Keratinocyte (primary cell): ENCODE measurements around the gene PIGX.

Experiments used
- CTCF ChIP-seq, 3 experiments: IDR thresholded peaks in 1 of 3; conservative IDR thresholded peaks in 1 of 3; optimal IDR thresholded peaks in 1 of 3; 2 replicates in 2 of 3; 3 replicates in 1 of 3; pipeline versions ENCODE3 to v1.5.1; 2011; ENCODE audit warnings: low read length in 3 of 3, mild to moderate bottlenecking in 3 of 3, moderate library complexity in 2 of 3, control low read depth in 1 of 3, inconsistent platforms in 1 of 3; ENCODE audit not compliant: insufficient read depth in 2 of 3; ENCODE audit errors: extremely low read depth in 1 of 3
- EZH2 ChIP-seq: IDR thresholded peaks from one replicate; pipeline ENCODE4 v1.6.1; 2012; ENCODE audit warnings: inconsistent platforms, mild to moderate bottlenecking, low read length, moderate library complexity

GRCh38 chr3:196666001-196666867 lies 45.9 kb upstream of the PIGX start:
- TF ChIP-seq CTCF (optimal IDR thresholded peaks at IDR 0.05 in 1 of 3, IDR thresholded peaks at IDR 0.05 in 1 of 3, conservative IDR thresholded peaks at IDR 0.05 in 1 of 3; ENCODE audit: extremely low read depth in 1 of 3, insufficient read depth in 2 of 3, low read length in 3 of 3) (no peak), EZH2 (no peak)
